DOHH2 (cell line): Measurements from ENCODE around the gene ITPRIP.

Experiments
- H3F3A ChIP-seq: fragments of 200-600 bp; sonication (generic), shearing (Covaris generic); 2 replicates; pipeline ENCODE4 v1.6.0; 2016; ENCODE audit warnings: antibody characterized with exemption, mild to moderate bottlenecking; ENCODE audit not compliant: control insufficient read depth, insufficient read depth
- H3K27ac ChIP-seq: fragments of 200-600 bp; sonication (generic); 2 replicates; pipeline ENCODE4 v1.5.1; 2014; ENCODE audit warnings: low read depth, mild to moderate bottlenecking, low read length, moderate library complexity
- H3K27me3 ChIP-seq: fragments of 200-600 bp; sonication (generic); 2 replicates; pipeline ENCODE4 v1.6.1; 2014; ENCODE audit warnings: mild to moderate bottlenecking, low read length, mixed read lengths; ENCODE audit not compliant: control insufficient read depth
- H3K36me3 ChIP-seq: fragments of 200-600 bp; sonication (generic); 2 replicates; pipeline ENCODE4 v1.6.1; 2014; ENCODE audit warnings: mild to moderate bottlenecking, low read length, moderate library complexity, mixed read lengths; ENCODE audit not compliant: control insufficient read depth
- H3K4me1 ChIP-seq: fragments of 200-600 bp; sonication (generic); 2 replicates; pipeline ENCODE4 v1.6.1; 2014; ENCODE audit warnings: mild to moderate bottlenecking, low read length, mixed read lengths; ENCODE audit not compliant: control insufficient read depth
- H3K4me2 ChIP-seq: fragments of 200-600 bp; sonication (generic); 2 replicates; pipeline ENCODE4 v1.6.0; 2014; ENCODE audit warnings: mild to moderate bottlenecking, low read length, moderate library complexity
- H3K4me3 ChIP-seq: fragments of 200-600 bp; sonication (generic); 2 replicates; pipeline ENCODE4 v1.5.1; 2014; ENCODE audit warnings: mild to moderate bottlenecking, low read length, mixed read lengths
- H3K79me2 ChIP-seq: fragments of 200-600 bp; sonication (generic); 2 replicates; pipeline ENCODE4 v1.6.1; 2014; ENCODE audit warnings: mild to moderate bottlenecking, low read length, mixed read lengths; ENCODE audit not compliant: control insufficient read depth
- H3K9me2 ChIP-seq: fragments of 200-600 bp; sonication (generic); replicated peaks from 2 replicates; pipeline ENCODE4 v1.6.1; 2014; ENCODE audit warnings: mild to moderate bottlenecking, low read length, mixed read lengths; ENCODE audit not compliant: control insufficient read depth
- H3K9me3 ChIP-seq: fragments of 200-600 bp; sonication (generic); 2 replicates; pipeline ENCODE4 v1.6.1; 2014; ENCODE audit warnings: antibody characterized with exemption, low read length, mixed read lengths; ENCODE audit not compliant: control insufficient read depth, insufficient read depth
- H4K20me1 ChIP-seq: fragments of 200-600 bp; sonication (generic); 2 replicates; pipeline ENCODE4 v1.6.0; 2014; ENCODE audit warnings: low read depth, mild to moderate bottlenecking, antibody characterized with exemption, low read length, moderate library complexity; ENCODE audit not compliant: control insufficient read depth, insufficient read depth
- EZH2phosphoT487 ChIP-seq: fragments of 200-600 bp; sonication (generic); IDR thresholded peaks from 2 replicates; pipeline ENCODE4 v1.6.1; 2017; ENCODE audit warnings: borderline replicate concordance, mild to moderate bottlenecking, antibody characterized with exemption, low read length, moderate library complexity, mixed read lengths
- TF ChIP-seq, protein P1 (sequence below): fragments of 200-600 bp; sonication (generic); IDR thresholded peaks from one replicate; pipeline ENCODE4 v1.5.1; 2014; ENCODE audit warnings: antibody characterized with exemption, mild to moderate bottlenecking, low read depth, low read length; ENCODE audit not compliant: poor library complexity, severe bottlenecking

The ITPRIP gene

GRCh38 chr10:104376784-104377300 lies 38.6 kb upstream of the ITPRIP start:
- Histone ChIP-seq H3K9me2 (no peaks in the 10 kb centered on the region), H3K4me1 (no peaks in the 10 kb centered on the region), H3F3A (no peaks in the 10 kb centered on the region), H3K27ac (no peak overlapping the region), H3K79me2 (no peaks in the 10 kb centered on the region), H3K9me3 (no peaks in the 10 kb centered on the region), H3K4me2 (no peak overlapping the region), H4K20me1 (no peaks in the 10 kb centered on the region), H3K4me3 (no peak overlapping the region), H3K27me3 (peaks cover 8% of the 10 kb centered on the region; the same call in 1 of the 2 replicates), H3K36me3 (no peaks in the 10 kb centered on the region)
- TF ChIP-seq, protein P1, sequence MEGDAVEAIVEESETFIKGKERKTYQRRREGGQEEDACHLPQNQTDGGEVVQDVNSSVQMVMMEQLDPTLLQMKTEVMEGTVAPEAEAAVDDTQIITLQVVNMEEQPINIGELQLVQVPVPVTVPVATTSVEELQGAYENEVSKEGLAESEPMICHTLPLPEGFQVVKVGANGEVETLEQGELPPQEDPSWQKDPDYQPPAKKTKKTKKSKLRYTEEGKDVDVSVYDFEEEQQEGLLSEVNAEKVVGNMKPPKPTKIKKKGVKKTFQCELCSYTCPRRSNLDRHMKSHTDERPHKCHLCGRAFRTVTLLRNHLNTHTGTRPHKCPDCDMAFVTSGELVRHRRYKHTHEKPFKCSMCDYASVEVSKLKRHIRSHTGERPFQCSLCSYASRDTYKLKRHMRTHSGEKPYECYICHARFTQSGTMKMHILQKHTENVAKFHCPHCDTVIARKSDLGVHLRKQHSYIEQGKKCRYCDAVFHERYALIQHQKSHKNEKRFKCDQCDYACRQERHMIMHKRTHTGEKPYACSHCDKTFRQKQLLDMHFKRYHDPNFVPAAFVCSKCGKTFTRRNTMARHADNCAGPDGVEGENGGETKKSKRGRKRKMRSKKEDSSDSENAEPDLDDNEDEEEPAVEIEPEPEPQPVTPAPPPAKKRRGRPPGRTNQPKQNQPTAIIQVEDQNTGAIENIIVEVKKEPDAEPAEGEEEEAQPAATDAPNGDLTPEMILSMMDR = no peak
- TF ChIP-seq EZH2phosphoT487 = no peak

DNA sequence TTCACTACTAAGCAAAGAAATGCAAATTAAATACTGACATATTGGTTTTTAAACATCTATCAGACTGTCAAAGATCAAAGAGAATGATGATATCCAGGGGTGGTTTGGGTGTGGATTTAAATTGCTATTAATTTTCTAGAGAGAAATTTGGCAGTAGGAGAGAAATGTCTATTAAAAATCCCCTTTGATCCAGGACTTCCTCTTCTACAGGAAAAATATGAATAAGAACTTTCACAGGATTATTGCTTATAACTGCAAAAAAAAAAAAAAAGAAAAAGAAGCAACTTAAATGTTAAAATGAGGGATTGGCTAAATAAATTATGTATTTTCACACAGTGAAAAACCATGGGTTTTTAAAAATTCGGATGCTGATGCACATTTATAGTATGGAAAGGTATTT lies 36.3 kb upstream of the ITPRIP start:
- no peaks in the 10 kb centered on the region for H3F3A ChIP-seq
- H3K4me3 ChIP-seq = no peak overlapping the region
- TF ChIP-seq, protein P1 = no peak
- TF ChIP-seq EZH2phosphoT487 = no peak
- no peaks in the 10 kb centered on the region for H3K36me3 ChIP-seq
- no peak overlapping the region for H3K4me2 ChIP-seq
- no peaks in the 10 kb centered on the region for H3K9me2 ChIP-seq
- H3K27ac ChIP-seq = no peak overlapping the region
- no peaks in the 10 kb centered on the region for H4K20me1 ChIP-seq
- H3K79me2 ChIP-seq = no peaks in the 10 kb centered on the region
- no peaks in the 10 kb centered on the region for H3K4me1 ChIP-seq
- H3K27me3 ChIP-seq = peaks cover 8% of the 10 kb centered on the region; the same call in 1 of the 2 replicates
- no peaks in the 10 kb centered on the region for H3K9me3 ChIP-seq

- H3K36me3 ChIP-seq = no peaks in the 10 kb centered on the region
- H3K27me3 ChIP-seq = 0 out of 2 replicates have a peak, but pooled peaks cover 4% of the 10 kb centered on the region
- no peaks in the 10 kb centered on the region for H4K20me1 ChIP-seq
- H3K4me3 ChIP-seq = no peak overlapping the region
- H3K9me3 ChIP-seq = no peaks in the 10 kb centered on the region
- H3K27ac ChIP-seq = no peak overlapping the region
- H3K4me2 ChIP-seq = no peak overlapping the region
- no peaks in the 10 kb centered on the region for H3K4me1 ChIP-seq
- TF ChIP-seq, protein P1 = no peak
- no peak for TF ChIP-seq EZH2phosphoT487
- no peaks in the 10 kb centered on the region for H3K79me2 ChIP-seq
- H3K9me2 ChIP-seq = no peaks in the 10 kb centered on the region
- no peaks in the 10 kb centered on the region for H3F3A ChIP-seq
Observed at GRCh38 chr10:104371753-104372152, 33.5 kb upstream of the ITPRIP start.
